DMS53 treated with DMSO at 0.1 percent for 48 hours (cell line): Measurements from ENCODE around the gene ZNF573.
"Not testable (repeated sequence)": the region's sequence is repeated elsewhere in the genome, so short reads cannot be mapped to it uniquely, and the experiment has no call there.

Source experiments
- DNase-seq: peaks from one replicate; lab custom pipeline; 2025; ENCODE audit not compliant: unreplicated experiment; lab: John Stamatoyannopoulos, UW

The ZNF573 gene

GRCh38 chr19:37779127-37780005, at the start of gene ZNF573:
Gene ZNF573 (minus strand): TSS chr19:37779586. CDS start chr19:37773729, 5,857 bp downstream.
- peak; percentile 84 for DNase-seq

GRCh38 chr19:37817180-37817981, 38.0 kb upstream of the ZNF573 start:
- DNase-seq, result peak; percentile 76

GRCh38 chr19:37815611-37816010, 36.2 kb upstream of the ZNF573 start:
- not testable (repeated sequence) for DNase-seq

- DNase-seq, result no peak
These were observed 34.0 kb upstream of the ZNF573 start for GRCh38 chr19:37813340-37813739.

- DNase-seq, result no peak
These were observed 30.0 kb upstream of the ZNF573 start for GRCh38 chr19:37809366-37809765.

GRCh38 chr19:37803249-37803840, 24.0 kb upstream of the ZNF573 start:
- no peak for DNase-seq

- no peak for DNase-seq
These were observed 11.0 kb upstream of the ZNF573 start for GRCh38 chr19:37790244-37790925.

- no peak for DNase-seq
These were observed 716 bp downstream of the ZNF573 start for GRCh38 chr19:37778613-37779126.

- DNase-seq, result no peak
These were observed 8.4 kb downstream of the ZNF573 start for GRCh38 chr19:37770985-37771384.

- no peak for DNase-seq
These were observed 15.9 kb downstream of the ZNF573 start for GRCh38 chr19:37763488-37763887.

- not testable (repeated sequence) for DNase-seq
These were observed 21.7 kb downstream of the ZNF573 start for GRCh38 chr19:37757683-37758082.

GRCh38 chr19:37738371-37738770, 41.0 kb downstream of the ZNF573 start:
- no peak for DNase-seq

GRCh38 chr19:37725181-37725580, 54.2 kb downstream of the ZNF573 start:
- DNase-seq, result no peak

- DNase-seq, result no peak
These were observed 59.5 kb downstream of the ZNF573 start for GRCh38 chr19:37719927-37720265.

GRCh38 chr19:37719111-37719926, 60.1 kb downstream of the ZNF573 start, which contains the start of gene ZNF607:
Gene ZNF607 (minus strand): TSS chr19:37719761. CDS start chr19:37711618, 8,143 bp downstream.
- DNase-seq, result peak; percentile 96

- no peak for DNase-seq
These were observed 61.1 kb downstream of the ZNF573 start for GRCh38 chr19:37718304-37718703.

GRCh38 chr19:37716140-37716539, 63.2 kb downstream of the ZNF573 start:
- no peak for DNase-seq

GRCh38 chr19:37706052-37706605, 73.3 kb downstream of the ZNF573 start:
- no peak for DNase-seq

GRCh38 chr19:37699057-37699456, 80.3 kb downstream of the ZNF573 start:
- DNase-seq, result no peak

- DNase-seq, result no peak
These were observed 81.2 kb downstream of the ZNF573 start for GRCh38 chr19:37698216-37698615.
